ENCODE results near the gene BICRAL.

BICRAL gene

DNA sequence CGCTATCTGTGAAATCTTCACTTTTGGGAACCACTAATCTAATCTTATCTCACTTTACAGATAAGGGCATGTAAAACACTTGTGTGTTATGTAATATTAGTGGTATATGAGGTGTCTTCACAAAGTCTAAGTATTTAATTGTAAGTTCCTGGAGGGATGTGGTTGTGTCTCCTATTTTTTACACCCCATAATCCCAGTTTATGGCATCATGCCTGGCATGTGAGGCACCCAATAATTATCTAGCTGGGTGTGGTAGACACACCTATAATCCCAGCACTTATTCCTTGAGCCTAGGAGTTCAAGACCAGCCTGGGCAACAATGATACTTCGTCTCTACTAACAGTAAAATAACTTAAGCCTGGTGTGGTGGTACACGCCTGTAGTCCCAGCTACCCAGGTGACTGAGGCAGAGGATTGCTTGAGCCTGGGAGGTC lies 19.4 kb upstream of the BICRAL start:
- peak; percentile 29 for DNase-seq (ENCODE audit: low spot score)

DNA sequence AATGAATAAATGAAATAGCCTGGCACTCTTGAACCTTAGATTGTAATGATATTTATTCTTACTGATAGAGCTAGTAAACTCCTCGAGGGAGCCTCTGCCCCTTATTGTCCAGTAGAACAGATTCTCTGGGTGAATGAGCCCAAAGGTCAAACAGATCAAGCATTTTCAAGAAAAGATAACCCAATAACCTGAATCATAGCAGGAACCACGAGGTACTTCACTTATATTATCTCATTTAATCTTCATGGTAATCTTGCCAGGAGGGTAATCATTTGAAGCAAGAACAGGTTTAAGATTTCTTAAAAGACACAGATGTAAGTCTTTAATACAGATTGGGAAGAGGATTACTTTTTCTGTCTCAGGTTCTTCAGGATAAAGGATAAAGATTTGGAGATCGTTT lies 18.9 kb upstream of the BICRAL start:
- no peak for DNase-seq (ENCODE audit: low spot score)

DNA sequence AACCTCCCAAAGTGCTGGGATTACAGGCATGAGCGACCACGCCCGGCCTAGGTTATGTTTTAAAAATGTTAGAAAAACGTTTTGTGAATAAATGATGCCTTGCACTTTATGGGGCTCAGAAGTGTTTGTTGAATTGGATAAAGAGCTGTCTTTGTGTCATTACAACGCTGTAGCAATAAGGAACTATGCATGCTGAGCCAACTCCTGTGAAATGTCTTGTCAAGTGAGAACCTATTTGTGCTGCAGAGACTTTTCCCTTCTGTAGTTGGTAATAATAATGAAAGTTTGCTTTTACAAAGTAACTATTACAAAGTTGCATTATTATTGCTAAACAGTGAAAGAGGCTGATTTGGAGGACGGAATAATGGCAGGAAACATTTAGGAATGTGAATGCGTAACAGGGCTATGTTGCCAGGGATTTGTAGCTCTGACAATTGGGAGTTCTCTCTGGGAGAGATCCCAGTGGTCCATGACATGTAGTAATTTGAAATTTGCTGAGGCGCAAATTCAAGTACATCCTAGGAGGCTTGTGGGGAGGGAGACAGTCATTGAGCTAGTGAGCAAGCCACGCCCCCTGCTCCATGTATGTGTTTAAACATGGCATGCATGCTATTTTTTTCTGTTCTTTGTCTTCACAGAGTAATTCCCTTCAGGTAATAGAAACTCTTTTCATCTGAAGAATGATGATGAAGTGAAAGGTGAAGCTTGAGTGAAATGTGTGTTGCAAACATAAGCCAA lies 16.8 kb upstream of the BICRAL start:
- DNase-seq (ENCODE audit: low spot score): no peak

DNA sequence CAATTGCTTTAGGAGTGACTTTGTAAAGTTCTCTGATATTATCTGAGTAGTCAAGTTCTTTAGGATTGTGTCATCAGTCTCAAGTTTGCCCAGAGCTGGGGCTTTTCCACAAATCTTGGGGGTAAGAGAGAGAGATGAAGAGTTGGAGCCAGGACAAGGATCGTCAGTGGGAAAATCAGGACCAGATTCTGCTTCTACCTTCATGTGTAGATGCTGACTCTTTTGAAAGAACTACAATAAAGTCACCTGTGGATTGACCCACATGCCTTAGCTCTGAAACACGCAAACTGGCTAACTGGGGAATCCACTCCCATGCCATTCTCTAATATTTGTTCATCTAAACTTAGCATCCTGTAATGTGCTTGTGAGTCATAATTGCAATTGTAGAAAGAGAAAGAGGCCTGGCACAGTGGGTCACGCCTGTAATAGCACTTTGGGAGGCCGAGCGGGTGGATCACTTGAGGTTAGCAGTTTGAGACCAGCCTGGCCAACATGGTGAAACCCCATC lies 15.6 kb upstream of the BICRAL start:
- DNase-seq (ENCODE audit: low spot score): no peak

DNA sequence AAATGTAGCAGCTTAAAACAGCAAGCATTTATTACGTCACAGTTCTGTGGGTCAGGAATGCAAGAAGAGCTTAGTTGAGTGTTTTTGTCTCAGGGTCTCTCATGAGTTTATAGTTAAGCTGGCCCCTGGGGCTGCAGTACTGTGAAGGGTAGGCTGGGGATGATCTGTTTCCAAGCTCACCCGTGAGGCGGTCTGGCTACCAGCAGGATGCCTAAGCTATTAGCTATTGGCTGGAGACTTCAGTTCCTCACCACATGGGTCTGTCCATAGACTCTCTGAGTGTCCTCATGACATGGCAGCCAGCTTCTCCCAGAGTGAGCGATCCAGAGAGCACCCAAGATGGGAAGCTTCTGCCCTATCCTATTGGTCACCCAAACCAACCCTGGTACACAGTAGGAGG lies 12.8 kb upstream of the BICRAL start:
- no peak for DNase-seq (ENCODE audit: low spot score)

DNA sequence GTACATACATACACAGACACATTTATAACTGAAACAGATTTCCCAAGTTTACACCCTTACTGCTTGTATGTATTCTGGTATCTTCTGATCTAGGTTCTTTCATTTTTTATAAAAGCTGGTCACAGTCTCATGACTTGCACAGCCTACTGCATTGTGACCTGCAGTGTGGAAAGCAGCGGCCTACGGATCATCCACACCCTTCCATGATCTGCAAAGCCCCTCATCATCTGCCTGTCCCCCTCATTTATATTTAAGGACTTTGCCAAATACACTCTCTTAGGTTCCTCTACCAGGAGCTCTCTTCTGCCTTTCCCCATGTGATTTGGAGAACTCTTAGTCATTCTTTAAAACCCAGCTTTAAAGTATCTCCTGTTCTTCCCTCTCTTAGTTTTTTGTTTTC lies 12.0 kb upstream of the BICRAL start:
- DNase-seq (ENCODE audit: low spot score): no peak

DNA sequence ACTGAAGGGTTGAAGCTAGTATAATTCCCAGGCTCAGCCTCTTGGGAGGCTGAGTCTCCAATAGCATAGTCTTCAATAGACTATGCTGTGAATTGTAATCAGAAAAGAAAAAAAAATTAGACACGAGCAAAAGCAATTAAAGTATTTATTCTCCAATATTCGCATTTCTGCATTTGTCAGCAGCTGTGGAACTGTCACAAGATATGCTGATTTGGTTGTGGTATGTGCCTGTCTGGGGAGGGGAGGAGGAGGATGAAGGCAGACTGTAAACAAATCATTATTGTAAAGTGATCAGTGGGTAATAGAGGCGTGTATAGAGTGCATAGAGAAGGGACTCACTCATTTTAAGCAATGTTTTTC lies 10.1 kb upstream of the BICRAL start:
- DNase-seq (ENCODE audit: low spot score): no peak

DNA sequence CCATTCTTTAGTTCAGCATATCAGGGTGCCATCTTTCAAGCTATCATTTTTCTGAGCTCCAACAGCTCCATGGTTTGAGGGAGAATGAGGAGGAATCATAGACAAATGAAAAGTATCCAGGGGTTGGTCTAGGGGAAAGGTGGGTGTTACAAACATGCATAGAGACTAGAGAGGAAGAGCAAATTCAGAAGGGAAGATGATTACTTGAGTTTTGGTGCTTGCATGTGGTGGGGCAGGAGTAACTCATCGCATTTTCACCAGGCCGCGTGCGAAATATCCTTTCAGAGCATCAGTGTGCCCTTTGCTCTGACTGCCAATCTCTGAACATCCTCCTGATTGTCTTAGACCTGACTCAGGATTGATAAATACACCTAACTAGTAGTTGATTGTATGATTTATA lies 7.7 kb upstream of the BICRAL start:
- DNase-seq (ENCODE audit: low spot score): no peak

DNA sequence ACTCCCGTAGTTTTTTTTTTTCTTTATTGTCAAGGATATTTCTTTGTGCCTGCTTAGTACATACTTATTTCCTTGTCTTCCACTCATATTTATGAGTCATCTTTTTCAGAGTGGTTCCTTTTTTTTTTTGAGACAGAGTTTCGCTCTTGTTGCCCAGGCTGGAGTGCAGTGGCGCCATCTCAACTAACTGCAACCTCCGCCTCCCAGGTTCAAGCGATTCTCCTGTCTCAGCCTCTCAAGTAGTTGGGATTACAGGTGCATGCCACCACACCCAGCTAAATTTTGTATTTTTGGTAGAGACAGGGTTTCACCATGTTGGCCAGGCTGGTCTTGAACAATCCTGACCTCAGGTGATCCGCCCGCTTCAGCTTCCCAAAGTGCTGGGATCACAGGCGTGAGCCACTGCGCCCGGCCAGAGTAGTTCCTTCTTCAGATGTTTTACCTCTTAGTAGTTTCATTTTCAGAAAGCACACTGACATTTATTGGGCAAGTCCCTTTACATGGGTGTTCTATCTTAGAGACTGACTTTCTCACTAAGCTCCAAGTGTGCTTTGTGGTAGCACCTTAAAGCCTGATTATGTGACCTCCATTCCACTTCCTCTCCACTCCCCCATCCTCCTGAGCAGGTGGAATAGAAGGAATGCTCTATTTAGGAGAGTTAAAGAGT lies 6.9 kb upstream of the BICRAL start:
- peak; percentile 18 for DNase-seq (ENCODE audit: low spot score)

DNA sequence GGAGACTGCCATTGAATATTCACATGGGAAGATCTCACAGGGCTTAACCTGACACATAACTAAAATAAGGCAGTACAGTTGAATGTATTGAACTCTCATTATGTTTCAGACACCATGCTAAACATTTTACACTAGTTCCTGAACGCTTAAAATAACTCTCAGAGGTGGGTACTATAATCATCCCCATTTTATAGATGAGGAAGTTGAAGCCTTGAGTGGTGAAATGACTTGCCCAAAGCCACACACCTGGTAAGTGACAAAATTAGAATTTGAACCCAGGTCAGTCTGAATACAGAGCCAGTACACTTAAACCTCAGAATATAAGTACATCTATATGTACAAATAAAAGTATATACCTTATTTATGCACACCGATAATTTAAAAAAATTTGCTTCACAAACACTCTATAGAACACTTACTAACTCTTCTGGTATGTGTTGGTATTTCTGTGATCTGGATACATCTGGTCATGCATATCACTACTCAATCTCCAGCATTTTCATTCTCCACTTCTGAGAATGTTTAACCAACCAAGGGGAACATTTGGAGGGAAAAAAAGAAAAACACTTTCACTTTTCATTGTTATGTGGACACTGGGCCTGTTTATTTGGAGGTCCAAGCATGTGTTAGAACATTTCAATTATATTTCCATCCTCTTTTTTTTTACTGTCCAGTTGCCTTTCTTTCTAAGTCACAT lies 4.6 kb upstream of the BICRAL start:
- DNase-seq (ENCODE audit: low spot score): no peak

DNA sequence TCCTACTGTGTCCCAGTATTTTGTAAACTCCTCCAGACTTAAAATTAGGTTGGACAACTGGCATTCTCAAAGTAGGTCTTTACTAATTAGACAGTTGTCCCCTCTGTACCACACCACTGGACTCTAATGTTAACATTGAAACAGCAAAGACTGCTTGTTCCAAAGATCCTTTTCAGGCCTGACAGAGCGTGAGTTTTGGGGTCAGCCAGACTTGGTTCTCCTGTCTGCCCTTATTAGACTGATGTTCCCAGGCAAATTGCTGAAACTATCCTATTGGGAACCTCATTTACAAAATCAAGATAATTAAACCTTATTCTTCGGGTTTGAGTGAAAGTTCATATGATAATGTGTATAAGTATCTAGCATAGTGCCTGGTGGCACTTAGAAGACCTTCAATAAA lies 3.7 kb upstream of the BICRAL start:
- no peak for DNase-seq (ENCODE audit: low spot score)

DNA sequence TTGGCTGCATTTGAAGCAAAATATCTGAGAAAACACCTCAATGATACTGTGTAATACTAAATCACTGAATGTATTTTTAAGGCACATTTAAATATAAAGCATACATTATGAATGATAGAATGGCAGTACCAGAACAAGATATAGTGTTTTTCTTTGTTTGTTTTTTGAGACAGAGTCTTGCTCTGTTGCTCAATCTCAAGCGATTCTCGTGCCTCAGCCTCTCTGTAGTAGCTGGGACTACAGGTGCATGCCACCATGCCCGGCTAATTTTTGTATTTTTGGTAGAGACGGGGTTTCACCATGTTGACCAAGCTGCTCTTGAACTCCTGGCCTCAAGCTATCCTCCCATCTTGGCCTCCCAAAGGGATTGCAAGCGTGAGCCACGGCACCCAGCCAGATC lies 2.3 kb upstream of the BICRAL start:
- DNase-seq (ENCODE audit: low spot score): no peak

DNA sequence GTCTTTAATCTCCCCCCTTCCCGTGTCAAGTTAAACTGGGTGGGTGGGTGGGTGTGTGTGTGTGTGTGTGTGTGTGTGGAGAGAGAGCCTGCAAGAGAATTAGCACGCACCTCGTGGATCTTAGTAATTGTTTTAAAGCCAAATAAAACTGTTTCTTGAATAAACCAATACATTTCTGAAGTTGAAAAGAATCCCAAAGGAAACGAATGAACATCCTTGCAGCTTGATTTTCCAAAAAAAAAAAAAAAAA lies 381 bp upstream of the BICRAL start:
- no peak for DNase-seq (ENCODE audit: low spot score)

DNA sequence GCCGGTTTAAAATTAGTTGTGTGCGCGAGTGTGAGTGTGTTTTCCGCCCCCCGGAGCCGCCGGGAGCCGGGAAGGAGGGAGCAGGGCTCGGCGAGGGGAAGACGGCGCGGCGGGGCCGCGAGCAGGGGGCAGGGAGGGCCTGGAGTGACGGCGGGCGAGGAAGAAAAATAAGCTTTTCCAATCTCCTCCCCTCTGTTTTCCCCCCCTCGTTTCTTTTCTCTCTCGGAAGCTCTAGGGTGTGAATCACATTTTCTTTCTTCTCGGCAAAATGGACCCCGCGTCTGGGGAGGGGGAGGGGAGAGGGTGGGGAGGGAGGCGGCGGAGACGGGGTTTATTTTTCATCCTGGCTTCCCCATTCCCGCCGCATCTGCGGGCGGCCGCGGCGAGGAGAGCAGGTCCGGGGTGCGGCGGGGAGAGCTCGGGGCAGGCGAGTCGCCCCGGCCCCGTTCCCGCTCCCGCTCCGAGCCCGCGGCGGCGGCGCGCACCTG lies 881 bp downstream of the BICRAL start:
- DNase-seq (ENCODE audit: low spot score): peak; percentile 68

DNA sequence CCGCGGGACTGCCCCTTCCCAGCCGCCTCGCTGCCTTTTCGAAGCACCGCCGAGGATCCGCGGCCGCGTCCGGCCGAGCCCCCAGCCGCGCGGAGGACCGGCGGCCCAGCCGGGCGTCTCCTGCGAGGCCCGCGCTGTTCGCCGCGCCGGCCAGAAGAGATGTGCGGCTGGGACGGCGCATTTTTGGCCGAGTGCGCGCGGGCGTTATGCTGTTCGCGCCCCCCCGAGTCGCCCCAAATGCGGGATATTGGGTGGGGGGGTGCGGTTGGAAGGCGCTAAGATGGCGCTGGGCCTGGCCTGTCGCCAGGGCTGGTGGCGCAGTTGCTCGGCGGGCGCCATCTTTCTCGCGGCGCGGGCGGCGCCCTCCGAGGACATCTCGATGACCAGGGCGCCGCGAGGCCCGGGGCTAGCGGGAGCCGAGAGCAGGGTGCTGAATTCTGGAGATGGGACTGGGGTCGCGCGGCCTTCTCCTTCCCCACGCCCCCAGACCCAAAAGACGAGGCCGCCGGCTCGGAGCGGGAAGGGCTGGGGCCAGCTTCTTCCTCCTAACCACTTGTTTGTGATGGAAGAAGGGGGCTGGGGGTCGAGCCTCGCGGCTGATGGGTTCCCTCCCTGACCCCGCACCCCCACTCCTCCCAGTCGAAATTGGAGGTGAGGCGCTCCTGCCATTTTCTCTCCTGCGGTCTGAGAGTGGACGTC lies 1.5 kb downstream of the BICRAL start:
- peak; percentile 82 for DNase-seq (ENCODE audit: low spot score)

DNA sequence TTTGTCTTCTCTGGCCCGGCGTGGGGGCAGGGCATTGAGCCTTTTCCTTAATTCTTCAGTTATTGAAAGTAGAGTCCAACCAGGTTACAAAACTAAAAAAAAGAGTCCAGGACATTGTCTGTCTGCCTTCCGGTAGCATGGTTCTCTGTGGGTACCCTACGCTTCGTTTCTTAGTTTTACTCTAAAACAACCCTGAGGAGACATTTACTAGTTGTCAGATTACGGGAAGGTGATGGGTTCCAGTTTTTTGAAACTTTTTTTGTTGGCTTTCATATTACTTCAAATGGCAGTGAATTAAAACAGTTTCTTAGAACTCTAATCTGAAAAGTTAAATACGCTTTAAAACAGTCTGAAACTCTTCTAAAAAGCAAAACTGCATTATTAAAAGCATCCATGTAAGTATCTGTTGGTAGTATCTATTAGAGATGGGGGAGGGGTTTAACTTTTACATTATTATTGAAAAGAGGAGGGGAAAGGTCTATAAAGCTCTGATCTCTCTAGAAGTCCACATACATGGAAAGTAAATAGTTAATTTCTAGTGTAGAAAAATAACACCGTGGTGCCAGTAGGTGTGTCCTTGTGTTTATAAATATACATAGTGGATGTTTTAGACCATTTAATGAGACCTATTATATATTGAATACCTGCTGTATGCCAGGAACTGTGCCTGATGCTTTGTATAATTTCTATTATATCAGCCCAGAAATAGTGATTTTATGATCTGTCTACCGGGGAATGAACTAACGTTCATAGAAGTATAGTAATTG lies 2.2 kb downstream of the BICRAL start:
- DNase-seq (ENCODE audit: low spot score): no peak

DNA sequence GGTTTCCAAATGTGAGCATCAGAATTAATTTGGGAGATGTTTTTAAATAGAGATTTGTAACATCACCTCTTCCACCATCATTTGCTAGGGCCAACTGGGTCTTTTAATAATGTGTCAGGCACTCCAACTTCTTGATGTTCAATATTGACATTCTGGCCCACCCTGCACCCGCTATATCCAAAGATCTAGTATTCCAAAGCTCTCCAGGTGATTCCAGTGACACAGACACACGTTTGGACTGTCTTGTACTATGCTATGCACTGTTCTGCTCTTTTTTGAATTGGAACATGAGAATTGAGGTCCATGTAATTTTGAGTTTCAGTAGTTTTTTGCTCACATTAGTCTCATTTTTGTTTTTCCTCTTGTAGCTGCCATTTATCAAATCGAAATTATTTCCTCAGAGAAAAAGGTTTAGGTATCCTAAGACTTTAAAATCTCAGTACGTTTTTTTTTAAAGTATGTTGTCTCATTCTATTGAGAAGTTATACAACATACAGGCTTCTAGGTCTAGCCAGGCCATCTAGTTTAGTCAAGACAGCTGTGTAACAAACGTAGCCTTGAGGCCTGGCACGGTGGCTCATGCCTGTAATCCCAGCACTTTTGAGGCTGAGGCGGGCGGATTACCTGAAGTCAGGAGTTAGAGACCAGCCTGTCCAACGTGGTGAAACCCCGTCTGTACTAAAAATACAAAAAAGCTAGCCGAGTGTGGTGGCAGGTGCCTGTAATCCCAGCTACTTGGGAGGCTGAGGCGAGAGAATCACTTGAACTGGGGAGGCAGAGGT lies 3.1 kb downstream of the BICRAL start:
- DNase-seq (ENCODE audit: low spot score): no peak

DNA sequence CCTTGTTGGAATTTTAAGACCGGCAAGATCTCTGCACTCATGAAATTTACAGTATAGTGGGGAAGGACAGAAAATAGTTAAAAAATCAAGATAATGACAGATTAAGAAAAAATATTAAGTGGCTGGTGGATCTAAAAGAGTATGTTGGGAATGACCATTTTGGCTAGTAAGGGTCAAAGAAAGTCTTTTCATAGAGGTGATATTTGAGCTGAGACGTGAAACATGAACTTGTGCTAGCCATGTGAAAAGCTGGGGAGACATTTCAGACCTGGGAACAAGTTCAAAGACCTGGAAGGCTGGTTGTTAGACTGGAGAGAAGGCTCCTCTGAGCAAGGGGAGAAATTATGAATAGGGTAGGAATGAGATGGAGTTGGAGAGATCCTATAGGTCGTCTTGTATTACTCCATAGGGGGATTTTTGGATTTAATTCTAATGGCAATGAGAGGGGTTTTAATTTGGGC lies 4.7 kb downstream of the BICRAL start:
- no peak for DNase-seq (ENCODE audit: low spot score)

DNA sequence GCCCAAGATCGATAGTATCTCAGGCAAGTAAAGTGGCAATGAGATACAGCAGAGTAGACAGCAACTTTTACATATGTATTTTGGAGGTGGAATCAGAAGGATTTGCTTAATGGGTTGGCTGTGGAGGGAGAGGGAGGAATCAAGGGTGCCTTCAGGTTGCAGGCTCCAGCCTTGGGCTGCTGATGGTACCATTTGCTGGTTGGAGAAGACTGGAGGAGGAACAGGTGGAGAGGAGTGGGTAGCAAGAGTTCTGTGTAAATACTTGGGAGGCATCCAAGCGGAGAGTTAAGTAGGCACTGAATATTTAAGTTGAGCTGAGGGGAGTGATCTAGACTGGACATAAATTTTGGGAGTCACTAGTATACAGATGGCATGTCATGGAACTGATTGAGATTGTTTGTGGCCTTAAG lies 5.2 kb downstream of the BICRAL start:
- no peak for DNase-seq (ENCODE audit: low spot score)

DNA sequence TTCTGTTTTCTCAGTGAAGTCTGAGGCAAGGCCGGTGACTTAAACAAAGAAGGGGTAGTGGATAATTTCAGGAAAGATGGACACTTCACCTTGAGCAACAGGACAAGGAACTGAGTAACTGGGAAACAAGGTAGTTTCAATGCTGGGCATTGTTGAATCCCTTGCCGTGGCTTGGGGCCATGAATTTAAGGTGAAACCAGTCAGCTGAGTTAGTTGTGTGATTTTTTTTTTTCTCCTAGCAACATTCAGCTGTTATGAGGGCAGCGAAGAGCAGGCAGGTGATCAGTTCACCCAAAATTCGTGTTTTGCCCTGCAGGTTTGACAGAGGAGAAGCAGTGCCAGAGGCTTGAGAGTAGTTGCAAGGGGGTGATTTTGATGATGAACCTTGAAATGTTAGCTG lies 6.8 kb downstream of the BICRAL start:
- DNase-seq (ENCODE audit: low spot score): no peak

DNA sequence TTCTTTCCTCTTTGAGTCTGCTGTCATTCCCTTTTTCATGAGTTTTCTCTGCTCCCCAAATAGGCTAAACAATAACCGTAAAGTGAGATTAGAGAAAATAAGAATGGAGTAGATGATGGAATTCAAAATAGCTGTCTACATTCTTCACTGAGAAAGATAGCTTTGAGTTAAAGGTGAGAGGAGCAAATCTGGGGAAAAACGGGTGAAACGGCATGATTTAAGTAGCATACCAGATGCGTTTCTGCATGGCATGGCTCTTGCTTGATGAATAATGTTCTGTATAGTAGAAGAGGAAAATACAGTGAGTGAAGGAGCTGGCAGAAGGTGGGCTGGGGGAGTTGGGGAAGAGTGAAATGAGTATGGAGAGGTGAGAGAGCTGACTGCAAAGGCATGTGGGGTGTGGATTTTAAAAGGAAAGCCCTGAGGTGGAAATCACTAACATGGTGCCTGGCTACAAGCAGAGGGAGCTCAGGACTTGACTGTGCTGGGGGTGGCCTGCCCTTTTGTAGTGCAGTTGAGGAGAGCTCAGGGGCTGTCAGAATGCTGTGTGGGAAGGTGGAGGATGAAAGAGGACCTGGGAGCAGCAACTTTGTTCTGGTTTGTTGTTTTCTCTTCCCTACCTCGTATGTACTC lies 8.8 kb downstream of the BICRAL start:
- no peak for DNase-seq (ENCODE audit: low spot score)

Measured in LoVo (cell line).